Mammary epithelial cell (primary cell): ENCODE data around the gene MAP3K4.

ENCODE experiments used
- CTCF ChIP-seq, 2 donors: IDR thresholded peaks in 1 of 2; conservative IDR thresholded peaks in 1 of 2; 2 replicates each; pipeline ENCODE4 v1.5.1; 2011 to 2012; ENCODE audit warnings: inconsistent platforms in 2 of 2, low read length in 2 of 2, mild to moderate bottlenecking in 2 of 2, control low read depth in 1 of 2, low read depth in 1 of 2; ENCODE audit not compliant: insufficient read depth in 1 of 2; ENCODE audit errors: extremely low read depth in 1 of 2
- EZH2 ChIP-seq: IDR thresholded peaks from 2 replicates; pipeline ENCODE4 v1.6.1; 2012; ENCODE audit warnings: low read length, inconsistent platforms, borderline replicate concordance

- TF ChIP-seq CTCF (conservative IDR thresholded peaks at IDR 0.05 in 1 of 2, IDR thresholded peaks at IDR 0.05 in 1 of 2; ENCODE audit: extremely low read depth in 1 of 2, insufficient read depth in 1 of 2, low read depth in 1 of 2, low read length in 2 of 2) (no peak), EZH2 (no peak)
Measured at GRCh38 chr6:161140554-161140875, 148.9 kb downstream of the MAP3K4 start.
